ENCODE data around the gene CCDC124.

The CCDC124 gene

GRCh38 chr19:17889609-17890214 is 43.1 kb upstream of the CCDC124 start:
- 0 out of 2 replicates have a peak, but pooled peaks have one; percentile 12 for TF ChIP-seq YY1 (IDR thresholded peaks at IDR 0.05; ENCODE audit: low read depth)
- TF ChIP-seq EP300 (IDR thresholded peaks at IDR 0.05; ENCODE audit: borderline replicate concordance) = no peak
- peak; percentile 97 for TF ChIP-seq REST (IDR thresholded peaks at IDR 0.05; ENCODE audit: low read depth)
- TF ChIP-seq TAF1 (IDR thresholded peaks at IDR 0.05; ENCODE audit: low read depth) = no peak
- TF ChIP-seq TEAD4 (IDR thresholded peaks at IDR 0.05) = 0 out of 2 replicates have a peak, but pooled peaks have one; percentile 41

DNA sequence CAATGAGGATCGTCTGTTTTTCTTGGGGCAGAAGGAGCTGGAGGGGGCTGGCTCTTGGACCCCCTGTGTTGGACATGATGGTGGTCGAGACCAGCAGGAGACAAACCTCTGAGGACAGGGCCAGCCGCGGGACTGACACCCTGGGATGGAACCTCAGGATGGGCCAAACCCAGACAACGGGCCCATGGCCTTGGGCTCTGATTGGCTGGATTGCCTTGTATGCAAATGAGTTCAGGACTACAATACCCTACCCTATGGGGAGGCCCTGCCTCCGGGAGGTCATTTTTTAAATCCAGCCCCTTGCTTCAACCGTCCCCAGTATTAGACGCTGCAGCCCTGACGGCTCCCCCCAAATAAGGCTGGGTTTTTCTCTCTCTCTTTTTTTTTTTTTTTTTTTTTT is 39.0 kb upstream of the CCDC124 start:
- no peak for TF ChIP-seq CEBPB (IDR thresholded peaks at IDR 0.05)
- no peak for TF ChIP-seq EP300 (IDR thresholded peaks at IDR 0.05; ENCODE audit: borderline replicate concordance)
- no peak for TF ChIP-seq MAX (IDR thresholded peaks at IDR 0.05)
- TF ChIP-seq REST (IDR thresholded peaks at IDR 0.05; ENCODE audit: low read depth) = no peak
- TF ChIP-seq FOXM1 (IDR thresholded peaks at IDR 0.05; ENCODE audit: borderline replicate concordance, low read depth) = no peak
- no peak for TF ChIP-seq EGR1 (IDR thresholded peaks at IDR 0.05)
- TF ChIP-seq TEAD4 (IDR thresholded peaks at IDR 0.05) = no peak
- no peak for TF ChIP-seq TAF1 (IDR thresholded peaks at IDR 0.05; ENCODE audit: low read depth)
- TF ChIP-seq CREB1 (IDR thresholded peaks at IDR 0.05; ENCODE audit: low read depth) = no peak
- no peak for TF ChIP-seq ZBTB7A (IDR thresholded peaks at IDR 0.05; ENCODE audit: low read depth)
- TF ChIP-seq YY1 (IDR thresholded peaks at IDR 0.05; ENCODE audit: low read depth) = no peak
- TF ChIP-seq TCF12 (IDR thresholded peaks at IDR 0.05; ENCODE audit: low read depth) = no peak
- TF ChIP-seq USF1 (IDR thresholded peaks at IDR 0.05) = no peak
- no peak for TF ChIP-seq NFIC (IDR thresholded peaks at IDR 0.05)
- no peak for TF ChIP-seq RAD21 (IDR thresholded peaks at IDR 0.05; ENCODE audit: low read depth)

DNA sequence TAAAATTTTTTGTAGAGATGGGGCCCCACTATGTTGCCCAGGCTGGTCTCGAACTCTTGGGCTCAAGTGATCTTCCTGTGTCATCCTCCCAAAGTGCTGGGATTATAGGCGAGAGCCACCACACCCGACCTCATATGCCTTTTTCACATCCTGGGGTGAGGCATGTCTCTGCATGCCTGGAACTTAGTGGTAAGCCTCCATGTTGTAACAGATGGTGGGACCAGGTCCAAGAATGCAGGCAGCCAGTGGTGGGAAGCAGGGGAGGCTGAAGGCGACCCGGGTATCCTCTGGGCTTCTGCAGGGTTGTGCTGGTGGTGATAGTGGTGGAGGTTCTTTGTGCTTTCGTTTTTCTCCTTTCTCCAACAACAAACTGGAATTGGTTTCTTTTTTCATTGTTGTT is 30.1 kb upstream of the CCDC124 start:
- TF ChIP-seq MAX (IDR thresholded peaks at IDR 0.05) = no peak
- TF ChIP-seq CREB1 (IDR thresholded peaks at IDR 0.05; ENCODE audit: low read depth) = no peak
- no peak for TF ChIP-seq EGR1 (IDR thresholded peaks at IDR 0.05)
- no peak for TF ChIP-seq TCF12 (IDR thresholded peaks at IDR 0.05; ENCODE audit: low read depth)
- TF ChIP-seq YY1 (IDR thresholded peaks at IDR 0.05; ENCODE audit: low read depth) = no peak
- TF ChIP-seq CEBPB (IDR thresholded peaks at IDR 0.05) = no peak
- TF ChIP-seq EP300 (IDR thresholded peaks at IDR 0.05; ENCODE audit: borderline replicate concordance) = no peak
- no peak for TF ChIP-seq TEAD4 (IDR thresholded peaks at IDR 0.05)

DNA sequence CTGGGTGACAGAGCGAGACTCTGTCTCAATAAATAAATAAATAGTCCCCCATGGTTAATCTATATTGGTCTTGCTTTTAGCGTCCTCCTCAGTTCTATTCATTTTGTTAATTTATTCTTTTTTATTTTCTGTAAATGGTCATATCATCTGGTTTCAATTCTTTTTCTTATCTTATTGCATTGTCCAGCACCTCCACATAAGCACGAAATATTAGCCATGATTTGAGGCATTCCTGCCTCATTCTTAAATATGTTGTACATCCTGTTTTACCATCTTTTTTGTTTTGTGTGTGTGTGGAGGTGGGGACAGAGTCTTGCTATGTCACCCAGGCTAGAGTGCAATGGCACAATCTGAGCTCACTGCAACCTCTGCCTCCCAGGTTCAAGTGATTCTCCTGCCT is 24.6 kb upstream of the CCDC124 start:
- TF ChIP-seq ZBTB7A (IDR thresholded peaks at IDR 0.05; ENCODE audit: low read depth) (no peak), CREB1 (IDR thresholded peaks at IDR 0.05; ENCODE audit: low read depth) (no peak), RAD21 (IDR thresholded peaks at IDR 0.05; ENCODE audit: low read depth) (no peak), NFIC (IDR thresholded peaks at IDR 0.05) (no peak), YY1 (IDR thresholded peaks at IDR 0.05; ENCODE audit: low read depth) (no peak), TEAD4 (IDR thresholded peaks at IDR 0.05) (no peak), EP300 (IDR thresholded peaks at IDR 0.05; ENCODE audit: borderline replicate concordance) (no peak), TCF12 (IDR thresholded peaks at IDR 0.05; ENCODE audit: low read depth) (no peak), USF1 (IDR thresholded peaks at IDR 0.05) (no peak), MAX (IDR thresholded peaks at IDR 0.05) (no peak), TAF1 (IDR thresholded peaks at IDR 0.05; ENCODE audit: low read depth) (no peak), CEBPB (IDR thresholded peaks at IDR 0.05) (no peak), REST (IDR thresholded peaks at IDR 0.05; ENCODE audit: low read depth) (no peak)
